Measurements from ENCODE around the gene ERICH6B.

- TF ChIP-seq CTCF (IDR thresholded peaks at IDR 0.05), result no peak
- TF ChIP-seq POLR2AphosphoS5 (IDR thresholded peaks at IDR 0.05), result no peak
- TF ChIP-seq POLR2A (IDR thresholded peaks at IDR 0.05), result no peak
These were observed 93.0 kb downstream of the ERICH6B start for GRCh38 chr13:45522571-45522970.

Measured in gastroesophageal sphincter (tissue), 3 donors.